NCI-H1930 (cell line): ENCODE measurements around the gene MVP.
"Not testable (repeated sequence)": the region's sequence is repeated elsewhere in the genome, so short reads cannot be mapped to it uniquely, and the experiment has no call there.

ENCODE experiments used
- DNase-seq, 2 experiments: peaks; one replicate each; lab custom pipeline; 2025; lab: John Stamatoyannopoulos, UW

Gene MVP

DNA sequence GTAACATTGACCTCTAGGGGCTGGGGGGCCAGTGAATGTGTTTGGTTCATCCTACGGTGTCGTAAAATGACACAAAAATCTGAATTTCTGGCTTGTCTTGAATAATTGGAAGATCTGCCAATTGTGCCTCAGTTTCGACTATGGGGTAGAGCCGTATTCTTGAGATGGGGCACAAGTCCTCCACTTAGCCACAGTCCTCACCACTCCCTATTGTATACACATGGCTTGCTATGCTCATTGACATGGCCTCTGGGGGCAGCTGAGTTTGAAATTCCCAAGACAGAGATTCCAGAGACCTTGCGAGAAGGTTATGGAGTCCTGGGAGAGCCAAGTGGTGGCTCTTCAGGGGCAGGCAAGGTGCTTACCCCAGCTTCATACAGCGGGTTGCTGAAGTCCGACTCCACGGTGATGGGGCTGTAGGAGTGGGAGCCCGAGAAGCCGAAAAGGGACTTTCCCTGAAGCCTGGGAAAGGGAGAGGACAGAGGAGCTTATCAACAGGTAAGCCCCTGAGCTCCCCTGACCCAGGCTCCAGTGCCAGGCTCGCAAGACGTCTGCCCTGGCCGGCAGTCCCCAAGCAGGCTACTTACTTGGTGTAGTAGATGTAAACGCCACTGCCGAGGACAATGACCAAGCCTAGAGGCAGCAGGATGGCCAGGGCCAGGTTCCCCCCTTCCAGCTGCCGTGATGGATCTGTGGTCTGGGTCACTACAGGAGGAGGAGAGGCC lies 51.7 kb downstream of the MVP start:
- DNase-seq, result no peak

DNA sequence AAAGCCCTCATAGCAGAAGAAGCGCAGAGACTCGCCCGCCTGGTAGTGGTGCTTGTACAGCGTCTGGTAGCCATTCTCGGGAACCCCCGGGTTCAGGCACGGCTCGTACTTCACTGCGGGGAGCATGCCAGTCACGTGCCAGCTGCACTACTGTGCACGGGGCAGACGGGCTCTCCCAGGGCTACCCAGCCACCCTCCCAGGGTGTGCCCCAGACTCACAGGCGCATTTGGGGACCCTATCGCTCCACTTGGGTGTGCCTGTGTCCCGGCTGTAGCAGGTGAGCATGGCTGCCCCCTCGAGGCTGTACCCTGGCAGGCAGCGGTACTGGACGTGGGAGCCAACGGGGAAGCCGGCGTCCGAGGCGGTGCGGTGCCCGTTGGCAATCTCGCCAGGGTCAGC lies 53.1 kb downstream of the MVP start:
- no peak for DNase-seq

DNA sequence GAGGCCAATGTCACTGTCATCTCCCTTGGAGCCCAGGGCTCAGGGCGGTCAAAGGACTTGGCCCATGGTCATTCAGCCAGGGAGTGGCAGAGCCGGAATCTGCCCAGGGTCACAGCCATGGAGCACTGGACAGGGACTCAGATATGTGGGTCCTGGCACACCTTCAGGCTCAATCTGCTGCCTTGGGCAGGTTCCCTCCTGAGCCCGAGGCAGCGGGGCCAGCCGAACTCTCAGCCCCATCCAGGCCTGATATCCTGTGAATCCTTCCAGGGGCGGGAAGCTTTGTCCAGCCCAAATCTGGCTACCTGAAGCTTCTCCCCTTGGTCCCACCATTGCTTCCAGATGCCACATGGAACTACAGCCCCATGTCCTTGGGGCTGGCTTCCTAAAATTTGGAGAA lies 54.9 kb downstream of the MVP start:
- no peak for DNase-seq

DNA sequence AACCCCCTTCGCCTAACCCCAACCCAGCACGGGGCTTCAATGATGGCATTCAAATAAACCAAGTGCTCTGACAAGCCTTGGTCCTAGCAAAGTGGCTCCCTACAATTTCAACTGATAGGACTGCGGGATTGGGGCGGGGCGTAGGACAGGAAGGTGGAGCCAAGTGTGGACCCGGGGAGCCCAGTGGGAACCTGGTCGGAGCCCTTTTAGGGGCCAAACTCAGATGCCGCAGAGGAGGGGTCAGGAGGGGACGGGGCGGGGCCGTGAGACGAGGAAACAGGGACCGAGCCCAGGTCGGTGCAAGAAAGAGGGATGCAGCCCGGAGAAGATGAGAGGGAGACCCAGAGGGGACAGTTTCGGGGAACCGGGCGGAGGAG lies 55.9 kb downstream of the MVP start:
- no peak for DNase-seq

DNA sequence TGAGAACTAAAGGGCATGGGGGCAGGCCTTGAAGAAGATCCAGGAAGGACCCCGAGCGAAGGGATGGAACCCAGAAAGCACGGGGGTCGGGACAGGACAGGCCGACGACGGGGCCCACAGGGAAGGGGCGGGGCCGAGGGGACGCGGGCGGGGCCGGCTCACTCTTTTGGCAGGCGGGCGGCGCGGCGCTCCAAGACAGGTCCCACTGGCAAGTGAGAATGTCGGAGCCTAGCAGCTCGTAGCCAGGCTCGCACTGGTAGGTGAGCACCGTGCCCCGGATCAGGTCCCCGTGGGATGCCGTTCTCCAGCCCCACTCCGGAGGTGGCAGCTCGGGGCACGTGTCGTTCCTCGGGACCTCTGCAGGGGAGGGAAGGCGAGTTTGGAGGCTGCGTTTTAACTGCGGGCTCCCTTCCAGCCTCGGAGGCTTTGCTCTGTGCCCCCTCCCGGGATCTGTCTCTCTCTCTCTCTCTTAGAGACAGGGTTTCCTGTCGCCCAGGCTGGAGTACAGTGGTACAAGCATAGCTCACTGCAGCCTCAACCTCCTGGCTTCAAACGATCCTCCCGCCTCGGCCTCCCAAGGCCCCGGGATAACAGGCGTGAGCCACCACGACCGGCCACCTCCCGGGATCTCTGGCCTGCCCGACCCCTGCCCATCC lies 56.5 kb downstream of the MVP start:
- no peak for DNase-seq

DNA sequence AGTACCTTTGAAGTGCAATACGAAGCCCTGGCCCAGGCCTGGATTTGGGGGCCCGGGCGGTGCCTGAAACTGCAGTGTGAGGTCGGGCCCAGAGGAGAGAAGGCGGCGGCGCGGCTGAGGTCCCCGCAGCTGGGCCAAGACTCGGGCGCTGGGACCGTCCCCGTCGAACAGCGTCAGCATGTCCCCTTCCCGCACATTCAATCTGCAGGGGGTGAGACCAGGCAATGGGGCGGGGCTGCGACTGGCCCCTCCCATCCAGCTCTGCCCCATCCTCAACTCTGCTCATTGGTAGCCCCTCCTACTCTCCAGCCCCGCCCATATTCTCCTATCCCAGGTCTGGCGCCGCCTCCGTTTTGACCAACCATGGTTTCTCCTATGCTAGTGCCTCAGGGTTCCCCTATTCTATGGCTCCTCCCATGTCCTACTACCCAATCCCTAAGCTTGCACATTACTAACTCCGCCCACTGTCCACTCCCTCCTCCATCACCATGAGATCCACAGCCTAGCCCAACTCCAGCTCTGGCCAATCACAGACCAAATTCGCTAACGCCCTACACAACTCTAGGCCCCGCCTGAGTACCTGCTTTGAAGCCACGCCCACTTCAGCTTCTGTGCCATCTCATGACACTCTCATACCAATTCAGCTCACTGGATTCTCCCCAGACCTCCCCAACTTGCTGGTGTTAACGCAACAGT lies 57.2 kb downstream of the MVP start:
- no peak for DNase-seq

DNA sequence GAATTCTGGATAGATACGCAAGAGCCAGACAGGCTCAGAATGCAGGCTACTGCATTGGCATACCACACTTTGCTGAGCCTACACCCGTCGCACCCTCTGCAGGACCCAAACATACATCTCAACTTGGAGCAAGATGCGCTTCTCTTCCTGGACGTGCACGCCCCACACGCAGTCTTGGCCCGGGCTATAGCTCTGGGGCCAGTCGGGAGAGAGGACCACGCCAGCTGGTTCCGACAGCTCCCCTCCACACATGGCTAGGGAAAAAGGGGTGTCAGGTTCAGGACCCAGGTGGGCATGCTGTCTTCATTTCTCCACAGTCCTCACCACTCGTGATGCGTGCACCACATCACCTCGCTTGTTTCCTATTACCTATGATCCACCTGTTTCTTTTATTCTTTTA lies 57.9 kb downstream of the MVP start:
- no peak for DNase-seq

DNA sequence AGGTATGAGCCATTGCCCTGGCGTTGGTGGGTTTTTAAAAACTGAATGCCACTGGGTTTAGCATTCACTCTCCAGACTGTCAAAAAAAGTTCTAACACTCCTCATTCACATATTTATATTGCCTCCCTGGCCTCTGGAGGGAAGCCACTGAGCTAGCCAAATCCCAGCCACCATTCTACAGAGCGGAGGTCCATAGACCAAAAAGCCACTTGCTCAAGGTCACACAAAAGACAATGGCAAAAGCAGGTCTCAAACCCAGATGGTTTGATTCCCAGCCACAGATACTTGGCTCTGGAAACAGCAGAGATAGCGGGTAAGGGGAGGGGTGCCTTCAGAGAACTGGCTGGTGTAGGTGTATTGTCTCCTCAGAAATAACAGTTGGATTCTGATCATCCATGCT lies 60.8 kb downstream of the MVP start:
- DNase-seq, result no peak

DNA sequence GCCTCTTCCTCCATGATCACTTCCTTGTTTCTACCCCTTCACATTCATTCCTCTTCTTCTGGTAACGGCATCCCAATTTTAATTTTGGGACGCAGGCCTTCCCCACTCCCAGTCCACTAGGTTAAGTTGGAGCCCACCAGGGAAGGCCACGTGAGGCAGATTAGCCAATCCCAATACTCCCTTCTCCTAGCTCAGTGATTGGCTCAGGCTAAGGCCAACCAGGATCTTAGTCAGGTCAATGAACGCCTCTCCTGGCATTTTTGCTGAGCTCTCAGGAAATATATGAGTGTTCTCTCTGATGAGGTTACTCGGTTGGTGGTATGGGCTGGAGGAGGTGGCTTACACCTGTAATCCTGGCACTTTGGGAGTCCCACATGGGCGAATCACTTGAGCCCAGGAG lies 63.7 kb downstream of the MVP start:
- no peak for DNase-seq

DNA sequence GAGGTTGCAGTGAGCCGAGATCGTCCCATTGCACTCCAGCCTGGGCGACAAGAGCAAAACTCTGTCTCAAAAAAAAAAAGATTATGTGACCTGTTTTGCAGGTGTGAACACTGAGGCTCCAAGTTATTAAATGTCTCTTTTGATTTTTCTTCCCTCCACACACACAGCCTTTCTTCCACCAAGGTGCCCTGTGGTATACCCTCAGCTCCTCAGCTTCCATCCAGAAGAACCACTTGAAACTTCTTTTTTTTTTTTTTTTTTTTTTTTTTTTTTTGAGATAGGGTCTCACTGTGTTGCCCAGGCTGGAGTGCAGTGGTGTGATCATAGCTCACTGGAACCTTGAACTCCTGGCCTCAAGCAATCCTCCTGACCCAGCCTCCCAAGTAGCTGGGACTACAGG lies 69.1 kb downstream of the MVP start:
- not testable (repeated sequence) for DNase-seq

DNA sequence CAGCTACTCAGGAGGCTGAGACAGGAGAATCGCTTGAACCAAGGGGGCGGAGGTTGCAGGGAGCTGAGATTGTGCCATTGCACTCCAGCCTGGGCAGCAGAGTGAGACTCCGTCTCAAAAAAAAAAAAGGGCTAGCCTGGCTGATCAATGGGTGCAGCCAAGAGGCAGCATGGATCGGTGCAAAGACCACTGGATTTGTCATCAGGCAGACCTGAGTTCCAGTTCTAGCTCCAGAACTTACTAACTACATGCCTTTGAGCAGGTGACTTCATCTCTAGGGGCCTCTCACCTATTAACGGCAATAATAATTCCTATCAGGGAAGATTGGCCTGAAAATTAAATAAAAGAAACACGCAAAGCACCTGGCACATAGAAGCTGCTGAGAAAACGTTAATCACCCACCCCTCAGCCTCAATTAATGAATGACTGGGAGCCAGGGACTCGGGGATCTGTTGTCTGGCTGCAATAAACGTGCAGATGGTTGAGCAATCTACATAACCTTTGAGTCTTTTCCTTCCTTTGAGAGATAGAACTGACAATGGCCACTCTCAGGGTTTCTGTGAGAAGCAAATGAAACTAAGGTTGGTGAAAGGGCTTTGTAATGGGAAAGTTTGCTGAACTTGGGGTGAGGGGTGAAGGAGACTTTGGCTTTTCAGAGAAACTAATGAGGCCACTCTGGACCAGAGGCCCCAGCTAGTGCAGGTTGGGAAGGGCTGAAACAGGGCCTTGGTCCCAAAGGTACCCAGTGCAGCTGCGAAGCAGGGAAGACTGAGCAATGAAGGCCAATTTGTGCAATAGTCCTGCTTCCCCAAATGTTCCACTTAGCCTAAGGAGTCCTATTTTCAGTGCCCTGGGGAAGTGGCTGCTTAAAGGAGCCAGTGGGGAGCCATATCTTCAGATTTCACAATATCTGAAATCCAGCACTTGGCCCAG lies 71.5 kb downstream of the MVP start:
- DNase-seq, result no peak

DNA sequence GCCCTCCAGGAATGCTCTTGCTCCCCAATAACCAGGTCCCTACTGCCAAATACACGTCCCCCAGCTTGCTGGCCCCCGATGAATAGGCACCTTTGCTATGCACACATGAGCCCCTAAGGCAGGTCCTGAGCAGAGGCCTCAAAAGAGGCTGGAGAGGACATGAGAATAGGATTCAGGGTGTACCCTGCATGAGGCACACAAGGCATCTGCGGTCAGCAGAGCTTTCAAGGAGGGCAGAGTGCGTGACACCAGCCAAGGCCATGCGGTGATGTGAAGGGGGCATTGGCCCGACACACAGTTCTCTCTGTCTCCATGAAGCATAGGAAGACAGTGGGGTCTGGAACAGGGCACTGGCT lies 72.2 kb downstream of the MVP start:
- DNase-seq, result no peak

DNA sequence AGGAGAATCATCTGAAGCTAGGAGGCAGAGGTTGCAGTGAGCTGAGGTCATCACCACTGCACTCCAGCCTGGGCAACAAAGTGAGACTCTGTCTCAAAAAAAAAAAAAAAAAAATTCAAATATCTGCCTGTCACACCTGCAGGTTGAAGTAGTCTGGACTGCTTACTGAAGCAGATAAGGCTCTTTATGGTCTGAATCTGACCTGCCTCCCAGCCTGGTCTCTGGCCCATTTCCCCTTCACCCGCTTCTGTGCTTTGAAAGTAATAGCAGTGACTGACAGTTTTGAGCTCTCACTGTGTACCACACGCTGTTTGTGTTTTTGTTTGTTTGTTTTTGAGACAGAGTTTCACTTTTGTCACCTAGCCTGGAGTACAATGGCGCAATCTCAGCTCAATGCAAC lies 73.3 kb downstream of the MVP start:
- no peak for DNase-seq

DNA sequence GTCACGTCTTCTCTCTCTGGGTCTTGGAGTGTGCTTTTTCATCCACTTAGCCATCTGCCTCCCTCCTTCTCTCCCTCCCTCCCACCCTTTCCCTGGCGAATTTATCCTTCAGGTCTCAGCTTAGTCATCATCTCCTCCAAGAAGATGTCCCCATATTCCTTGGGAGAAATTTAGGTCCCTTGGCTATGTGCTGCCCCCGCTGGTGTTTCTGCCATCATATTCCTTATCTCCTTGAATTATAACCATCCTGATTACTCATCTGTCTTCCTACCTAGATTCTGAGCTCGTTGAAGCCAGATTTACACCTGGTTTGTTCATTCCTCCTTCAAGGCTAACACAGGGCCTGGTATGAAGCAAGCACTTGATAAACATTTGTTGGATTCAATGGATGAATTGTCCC lies 74.1 kb downstream of the MVP start:
- DNase-seq, result no peak

DNA sequence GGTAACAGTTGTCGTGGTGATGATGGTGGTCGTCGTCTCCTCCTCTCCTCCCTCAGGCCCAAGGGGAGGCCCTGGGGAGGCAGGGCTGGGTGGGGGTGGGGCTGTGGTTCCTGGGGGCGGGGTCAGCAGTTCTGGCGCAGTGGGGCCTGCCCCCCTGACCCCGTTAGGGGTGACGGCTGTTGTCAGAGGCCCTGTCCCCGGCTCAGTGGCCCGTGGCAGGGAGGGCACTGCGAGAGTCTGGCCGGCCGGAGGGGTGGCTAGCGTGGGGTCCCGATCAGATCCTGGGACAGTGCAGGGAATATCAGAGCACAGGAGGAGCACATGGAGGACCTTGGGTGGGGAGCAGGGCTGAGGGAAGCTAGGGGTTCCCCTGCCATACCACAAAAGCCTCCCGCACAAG lies 76.6 kb downstream of the MVP start:
- no peak for DNase-seq

DNA sequence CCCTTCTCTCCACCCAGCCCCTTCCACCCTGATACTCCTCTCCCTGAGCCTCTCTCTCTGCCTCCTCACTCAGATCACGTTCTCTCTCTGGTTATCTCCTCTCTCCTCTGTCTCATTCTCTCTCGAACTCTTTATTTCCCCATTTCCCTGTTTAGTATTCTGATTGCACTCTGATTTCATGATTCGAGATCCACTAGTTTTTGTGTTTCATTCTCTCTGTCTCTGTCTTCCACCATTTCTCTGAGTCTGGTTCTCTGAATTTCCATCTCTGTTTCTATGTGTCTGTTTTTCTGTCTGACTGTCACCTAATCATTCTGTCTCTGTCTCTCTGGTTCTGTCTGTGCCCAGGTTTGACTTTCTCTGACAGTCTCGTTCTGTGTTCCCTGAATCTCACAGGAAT lies 77.1 kb downstream of the MVP start:
- no peak for DNase-seq
